GM18873 (cell line): ENCODE data around the gene RAB26.

Experiments used
- ATAC-seq: cut with Tn5 transposase; IDR thresholded peaks from one replicate; pipeline ENCODE4 v1.9.1; 2021; ENCODE audit warnings: mild to moderate bottlenecking, moderate library complexity, moderate number of reproducible peaks; ENCODE audit not compliant: unreplicated experiment, low FRiP score

RAB26 gene

DNA sequence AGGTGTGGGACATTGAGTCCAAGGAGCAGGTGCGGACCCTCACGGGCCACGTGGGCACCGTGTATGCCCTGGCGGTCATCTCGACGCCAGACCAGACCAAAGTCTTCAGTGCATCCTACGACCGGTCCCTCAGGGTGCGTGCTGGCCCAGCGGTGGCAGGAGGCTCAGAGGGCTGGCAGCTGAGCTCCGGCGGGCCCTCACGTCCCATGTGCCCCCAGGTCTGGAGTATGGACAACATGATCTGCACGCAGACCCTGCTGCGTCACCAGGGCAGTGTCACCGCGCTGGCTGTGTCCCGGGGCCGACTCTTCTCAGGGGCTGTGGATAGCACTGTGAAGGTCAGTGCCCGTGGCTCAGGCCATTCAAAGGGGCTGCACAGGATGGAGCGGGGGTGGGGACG is 27.6 kb downstream of the RAB26 start:
- no peak for ATAC-seq

DNA sequence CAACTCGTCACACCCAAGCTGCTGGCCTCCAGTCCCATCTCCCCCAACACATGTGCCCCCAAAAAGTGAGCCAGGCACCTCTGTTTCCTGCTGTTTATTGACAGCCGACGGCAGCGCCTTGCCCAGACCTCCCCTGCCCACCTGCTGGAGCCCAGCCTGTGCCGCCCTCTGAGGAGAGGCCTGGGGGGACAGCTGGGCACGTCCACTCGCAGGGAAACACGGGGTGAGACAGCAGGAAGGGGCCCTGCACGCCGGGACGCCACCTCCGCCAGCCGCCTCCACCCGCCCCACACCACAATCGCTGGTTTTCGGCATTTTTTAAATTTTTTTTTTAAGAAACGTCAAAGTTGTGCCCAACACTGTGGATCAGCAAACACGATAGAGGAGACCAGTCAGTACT is 28.7 kb downstream of the RAB26 start:
- ATAC-seq = no peak

DNA sequence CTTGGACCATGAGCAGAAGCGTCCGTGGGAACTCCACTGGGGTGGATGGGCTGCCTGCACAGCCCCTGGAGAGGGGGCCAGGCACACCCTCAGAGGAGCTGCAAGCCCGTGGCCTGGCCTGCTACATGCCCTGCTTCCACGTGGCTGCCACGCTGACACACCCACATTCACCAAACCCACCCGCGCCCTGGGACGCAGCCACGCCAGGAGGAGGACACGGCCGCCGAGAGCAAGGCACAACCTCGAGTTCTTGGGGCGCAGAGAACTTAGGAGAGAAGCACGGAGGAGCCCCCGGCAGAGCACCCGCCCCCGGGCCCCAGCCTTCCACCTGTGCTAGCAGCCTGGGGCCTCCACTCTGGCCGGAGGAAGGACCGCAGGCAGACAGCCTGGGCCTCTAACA is 29.1 kb downstream of the RAB26 start:
- no peak for ATAC-seq

DNA sequence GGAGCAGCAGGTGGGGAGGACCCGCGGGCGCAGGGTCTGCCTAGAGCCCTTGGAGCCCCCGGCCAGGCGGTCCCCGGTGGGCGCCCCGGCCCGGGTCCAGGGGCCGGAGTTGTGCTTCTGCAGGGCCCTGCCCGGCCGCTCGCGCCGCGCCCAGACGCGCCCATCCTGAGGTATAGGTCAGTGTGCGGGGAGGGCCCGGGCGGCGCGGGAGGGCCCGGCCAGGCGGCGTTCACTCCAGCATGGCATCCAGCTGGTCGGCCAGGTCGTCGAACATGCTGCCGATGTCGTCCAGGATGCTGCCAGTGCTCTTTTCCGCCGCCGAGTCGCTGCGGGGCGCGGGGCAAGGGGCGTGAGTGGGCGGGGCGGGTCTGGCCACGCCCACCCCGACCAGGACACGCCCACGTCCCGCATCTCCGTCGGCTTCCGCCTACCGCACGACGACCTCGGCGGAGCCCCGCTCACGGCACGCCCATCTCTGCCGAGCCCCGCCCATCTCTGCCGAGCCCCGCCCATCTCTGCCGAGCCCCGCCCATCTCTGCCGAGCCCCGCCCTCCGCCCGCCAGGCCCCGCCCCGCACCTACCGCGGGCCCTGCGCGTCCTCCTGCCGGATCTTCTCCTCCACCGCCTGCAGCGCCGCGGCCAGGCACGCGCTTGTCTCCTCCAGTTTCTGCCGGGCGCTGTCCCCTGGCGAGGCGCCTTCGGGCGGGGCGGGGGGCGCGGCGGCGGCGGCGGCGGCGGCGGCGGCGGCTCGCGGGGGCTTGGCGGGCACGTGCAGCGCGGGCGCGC is 30.1 kb downstream of the RAB26 start:
- no peak for ATAC-seq

- no peak for ATAC-seq
These were observed 30.7 kb downstream of the RAB26 start for GRCh38 chr16:2179107-2179501.

GRCh38 chr16:2179576-2179975 is 31.2 kb downstream of the RAB26 start:
- no peak for ATAC-seq

DNA sequence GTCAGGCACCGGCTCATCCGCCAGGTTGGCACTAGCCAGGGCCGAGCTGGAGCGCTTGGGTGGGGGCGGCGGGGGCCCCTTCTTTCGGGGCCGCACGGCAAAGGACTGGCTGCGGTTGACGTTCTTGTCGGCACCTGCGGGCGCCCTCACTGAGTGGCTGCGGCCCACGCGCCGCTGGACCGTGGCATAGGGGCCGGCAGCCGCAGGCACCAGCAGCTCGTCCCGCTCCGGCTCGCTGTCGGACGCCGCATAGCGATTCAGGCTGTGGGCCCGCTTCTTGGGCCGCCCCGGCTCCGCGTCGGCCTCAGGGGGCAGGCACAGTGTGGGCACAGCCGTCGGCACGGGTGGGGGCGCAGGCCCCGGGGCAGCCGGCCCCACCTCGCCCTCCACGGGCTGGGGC is 32.0 kb downstream of the RAB26 start:
- no peak for ATAC-seq

DNA sequence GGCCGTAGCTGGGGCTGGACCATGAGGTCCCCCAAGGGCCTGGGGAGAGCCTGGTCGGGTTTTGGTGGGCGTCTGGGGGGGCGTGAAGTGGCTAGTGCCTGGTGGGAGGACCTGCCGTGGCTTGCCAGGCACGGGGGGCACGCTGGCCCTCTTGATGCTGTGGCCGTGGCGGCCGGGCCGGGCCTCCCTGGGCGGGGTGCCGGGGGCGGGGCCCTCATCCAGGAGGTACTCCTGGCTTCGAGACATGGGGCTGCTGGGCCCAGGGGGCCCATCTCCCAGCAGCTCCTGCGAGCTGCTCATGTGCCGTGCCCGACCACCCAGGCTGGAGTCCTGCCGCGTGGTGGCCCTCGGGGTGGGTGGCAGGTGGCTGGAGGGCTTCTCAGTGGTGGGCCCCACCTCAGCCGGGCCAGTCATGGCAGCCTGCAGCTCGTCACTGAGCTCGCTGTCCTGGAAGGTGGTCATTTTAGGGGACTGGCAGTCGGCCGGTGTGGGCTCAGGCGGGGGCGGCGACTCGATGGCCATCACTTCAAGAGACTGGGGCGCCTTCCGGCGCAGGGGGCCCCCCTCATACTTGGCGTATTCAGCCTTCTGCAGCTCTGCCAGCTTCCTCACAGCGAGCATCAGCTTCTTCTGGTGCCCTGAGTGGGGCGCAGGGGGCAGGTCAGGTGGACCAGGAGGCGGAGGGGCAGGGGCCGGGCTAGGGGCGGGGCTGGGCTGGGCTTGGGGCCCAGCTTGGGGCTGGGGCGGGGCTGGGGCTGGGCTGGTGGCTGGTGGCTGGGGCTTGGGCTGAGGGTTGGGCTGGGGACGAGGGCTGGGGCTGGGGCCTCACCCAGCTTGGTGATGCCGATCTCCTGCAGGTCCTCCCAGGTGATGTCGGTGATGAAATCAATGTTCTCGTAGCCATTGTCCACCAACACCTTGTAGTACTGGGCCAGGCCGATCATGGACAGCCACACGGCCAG is 32.8 kb downstream of the RAB26 start:
- ATAC-seq = no peak

- no peak for ATAC-seq
These were observed 33.5 kb downstream of the RAB26 start for GRCh38 chr16:2181952-2182351.

DNA sequence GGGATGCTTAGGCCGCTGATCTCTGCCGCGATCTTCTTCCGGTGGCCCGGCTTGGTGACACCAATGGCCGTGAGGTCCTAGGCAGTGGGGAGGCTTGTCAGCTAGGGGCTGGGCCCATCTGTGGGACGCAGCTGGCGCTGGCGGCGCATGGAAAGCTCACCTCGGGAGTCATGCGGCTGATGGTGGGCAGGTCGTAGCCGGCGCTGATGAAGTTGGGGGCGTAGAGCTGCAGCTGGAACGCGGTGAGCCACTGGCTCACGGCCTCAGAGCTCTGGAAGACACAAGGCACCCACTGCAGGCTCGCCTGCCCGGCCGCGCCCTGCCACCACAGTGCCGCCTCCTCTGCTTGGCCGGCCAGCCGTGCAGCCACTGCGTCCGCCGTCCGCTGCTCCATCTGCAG is 35.2 kb downstream of the RAB26 start:
- ATAC-seq = no peak

- no peak for ATAC-seq
These were observed 35.9 kb downstream of the RAB26 start for GRCh38 chr16:2184346-2184745.

- ATAC-seq = no peak
These were observed 36.5 kb downstream of the RAB26 start for GRCh38 chr16:2184962-2185361.

DNA sequence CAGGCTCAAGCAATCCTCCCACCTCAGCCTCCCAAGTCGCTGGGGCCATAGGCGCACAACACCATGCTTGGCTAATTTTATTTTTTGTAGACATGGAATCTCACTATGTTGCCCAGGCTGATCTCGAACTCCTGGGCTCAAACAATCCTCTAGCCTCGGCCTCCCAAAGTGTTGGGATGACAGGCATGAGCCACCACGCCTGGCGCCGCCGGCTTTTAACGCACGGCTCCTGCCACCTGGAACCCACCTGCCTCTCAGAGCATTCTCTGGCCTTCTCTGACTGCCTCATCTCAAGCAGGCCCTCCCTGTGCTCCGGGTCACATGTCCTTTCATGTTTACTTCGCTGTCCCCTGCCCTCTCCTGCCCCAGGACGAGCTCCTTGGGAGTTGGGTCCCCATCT is 37.6 kb downstream of the RAB26 start:
- no peak for ATAC-seq

GRCh38 chr16:2186505-2186904 is 38.1 kb downstream of the RAB26 start:
- no peak for ATAC-seq

DNA sequence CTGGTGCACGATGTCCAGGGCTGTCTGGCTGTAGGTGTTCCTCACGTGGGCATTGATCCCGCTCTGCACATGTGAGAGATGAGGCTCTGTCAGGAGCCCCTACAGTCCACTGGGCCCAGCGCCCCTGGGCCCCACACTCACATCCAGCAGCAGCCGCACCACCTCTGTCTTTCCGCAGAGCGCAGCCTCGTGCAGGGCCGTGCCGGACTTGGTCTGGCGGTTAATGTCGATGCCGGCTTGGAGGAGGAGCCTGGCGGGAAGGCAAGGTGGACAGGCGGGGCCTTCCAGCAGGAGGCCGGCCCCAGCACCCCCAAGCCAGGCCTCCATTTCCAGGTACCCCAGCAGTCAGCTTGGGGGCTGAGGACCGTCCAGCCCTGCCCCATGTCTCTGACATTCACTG is 38.8 kb downstream of the RAB26 start:
- ATAC-seq = no peak

DNA sequence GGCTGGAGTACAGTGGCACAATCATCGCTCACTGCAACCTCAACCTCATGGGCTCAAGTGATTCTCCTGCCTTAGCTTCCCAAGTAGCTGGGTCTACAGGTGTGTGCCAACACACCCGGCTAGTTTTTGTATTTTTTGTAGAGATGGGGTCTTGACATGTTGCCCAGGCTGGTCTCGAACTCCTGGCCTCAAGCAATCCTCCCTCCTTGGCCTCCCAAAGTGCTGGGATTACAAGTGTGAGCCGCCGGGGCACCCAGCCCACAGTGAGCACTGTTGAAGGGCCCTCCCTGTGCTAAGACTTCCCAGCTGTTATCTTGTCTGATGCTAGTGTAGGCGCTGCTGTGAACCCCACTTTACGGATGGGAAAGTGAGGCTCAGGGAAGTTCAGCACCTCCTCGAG is 40.0 kb downstream of the RAB26 start:
- no peak for ATAC-seq

DNA sequence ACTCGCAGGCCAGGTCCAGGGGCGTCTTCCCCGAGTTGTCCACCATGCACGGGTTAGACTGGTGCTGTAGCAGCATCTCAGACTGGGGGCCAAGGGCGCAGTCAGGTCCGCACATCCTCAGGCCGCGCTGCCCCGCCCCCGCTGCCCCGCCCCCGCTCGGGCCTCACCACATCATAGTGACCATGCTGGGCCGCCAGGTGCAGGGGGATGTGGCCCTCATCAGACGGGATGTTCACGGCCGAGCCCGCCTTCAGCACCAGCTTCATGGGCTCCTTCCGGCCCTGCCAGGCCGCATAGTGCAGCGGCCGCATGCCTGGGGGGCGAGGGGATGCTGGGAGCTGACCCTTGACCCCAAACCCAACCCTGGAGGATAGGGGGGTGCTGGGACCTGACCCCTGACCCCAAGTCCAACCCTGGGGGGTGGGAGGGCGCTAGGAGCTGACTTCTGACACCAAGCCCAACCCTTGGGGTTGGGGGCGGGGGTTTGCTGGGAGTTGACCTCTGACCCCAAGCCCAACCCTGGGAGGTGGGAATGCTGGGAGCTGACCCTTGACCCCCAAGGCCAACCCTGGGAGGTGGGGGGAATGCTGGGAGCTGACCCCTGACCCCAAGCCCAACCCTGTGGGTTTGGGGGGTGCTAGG is 40.9 kb downstream of the RAB26 start:
- no peak for ATAC-seq

- no peak for ATAC-seq
These were observed 41.7 kb downstream of the RAB26 start for GRCh38 chr16:2190002-2190658.

DNA sequence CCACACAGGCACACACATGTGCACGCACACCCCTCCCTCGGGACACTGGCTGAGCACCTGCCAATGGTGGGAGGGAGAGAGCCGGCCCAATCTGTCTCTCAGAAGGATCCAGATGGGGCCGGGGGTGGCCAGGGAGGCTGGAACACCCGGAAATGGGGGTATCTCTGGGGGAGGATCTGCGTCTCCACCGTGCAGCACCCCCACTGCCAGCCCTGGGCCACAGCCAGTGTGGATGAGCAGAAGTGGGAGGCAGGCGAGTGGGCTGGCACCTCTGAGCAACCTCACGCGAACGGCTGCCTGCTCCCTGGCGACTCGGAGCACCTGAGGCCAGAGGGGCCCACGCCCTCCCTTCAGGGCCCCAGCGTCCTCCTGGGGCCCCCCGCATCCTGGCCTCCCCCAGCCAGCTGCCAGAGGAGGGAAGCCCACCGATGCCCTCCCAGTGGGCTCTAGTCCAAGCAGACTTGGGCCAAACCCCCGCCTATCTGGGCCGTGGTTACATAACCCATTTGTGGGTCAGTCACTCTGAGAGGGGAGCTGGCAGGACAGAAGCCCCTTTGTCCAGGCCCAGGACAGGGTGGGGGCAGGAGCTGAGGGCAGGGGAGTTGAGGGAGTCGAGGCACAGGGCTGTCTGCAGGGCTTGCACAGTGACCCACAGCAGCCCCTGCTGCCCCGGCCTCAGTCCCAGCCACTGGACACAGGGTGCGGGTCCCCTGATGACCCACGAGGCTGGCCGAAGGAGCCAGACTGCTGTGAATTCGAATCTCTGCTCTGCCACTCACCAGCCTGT is 42.4 kb downstream of the RAB26 start:
- no peak for ATAC-seq

DNA sequence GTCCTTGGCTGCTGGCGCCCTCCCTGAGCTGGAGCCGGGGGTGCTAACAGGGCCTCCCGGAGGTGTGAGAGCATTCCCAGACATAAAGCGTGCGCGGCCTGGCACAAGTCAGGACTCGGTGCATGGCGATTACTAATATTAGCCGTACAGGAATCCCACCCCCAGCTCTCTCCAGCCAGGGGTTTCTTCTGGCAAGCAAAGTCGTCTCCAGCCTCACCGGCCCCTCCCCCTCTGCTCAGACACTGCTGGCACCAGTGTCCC is 43.0 kb downstream of the RAB26 start:
- ATAC-seq = no peak
